ENCODE data around the gene CLEC16A. TPM values are rescaled to one million over a fixed set of nuclear protein-coding genes. Genes with fewer than 3 reads are reported as not detected.

Gene CLEC16A
- 12.4 TPM for polyA plus RNA-seq (2012; ENCODE audit: low read depth, missing spikeins)

- peak; percentile 42; the same call in 1 of the 2 replicates for TF ChIP-seq POLR2AphosphoS5 (IDR thresholded peaks at IDR 0.05; ENCODE audit: low read depth, low read length)
- peak; percentile 67 for TF ChIP-seq PAX5 (IDR thresholded peaks at IDR 0.05; ENCODE audit: insufficient read depth, low read length, severe bottlenecking)
- peak; percentile 54; the same call in 1 of the 2 replicates for TF ChIP-seq TAF1 (IDR thresholded peaks at IDR 0.05; ENCODE audit: low read depth, low read length)
- no peak for TF ChIP-seq POLR2A (IDR thresholded peaks at IDR 0.05; ENCODE audit: low read depth, low read length)
- no peak for TF ChIP-seq SPI1 (IDR thresholded peaks at IDR 0.05; ENCODE audit: low read depth, low read length)
- no peak; the same call in 1 of the 2 replicates for TF ChIP-seq POU2F2 (IDR thresholded peaks at IDR 0.05; ENCODE audit: low read depth, low read length)
- FAIRE-seq (peak; percentile 98), DNase-seq (ENCODE audit: insufficient read length, low spot score) (peak; percentile 84)
Observed at GRCh38 chr16:10944249-10945064, at the start of gene CLEC16A. CLEC16A (plus strand) TSS chr16:10944564; CDS start chr16:10944718, 154 bp downstream.

- TF ChIP-seq TAF1 (IDR thresholded peaks at IDR 0.05; ENCODE audit: low read depth, low read length) (no peak), SPI1 (IDR thresholded peaks at IDR 0.05; ENCODE audit: low read depth, low read length) (no peak), POU2F2 (IDR thresholded peaks at IDR 0.05; ENCODE audit: low read depth, low read length) (no peak)
- peak; percentile 33 for FAIRE-seq
- DNase-seq (ENCODE audit: insufficient read length, low spot score): no peak
Observed at GRCh38 chr16:10895053-10895946, 49.1 kb upstream of the CLEC16A start.

GRCh38 chr16:10896165-10896564 is 48.2 kb upstream of the CLEC16A start:
- no peak for FAIRE-seq
- no peak for TF ChIP-seq PAX5 (IDR thresholded peaks at IDR 0.05; ENCODE audit: insufficient read depth, low read length, severe bottlenecking)
- no peak for TF ChIP-seq POLR2AphosphoS5 (IDR thresholded peaks at IDR 0.05; ENCODE audit: low read depth, low read length)
- TF ChIP-seq TAF1 (IDR thresholded peaks at IDR 0.05; ENCODE audit: low read depth, low read length): no peak
- TF ChIP-seq SPI1 (IDR thresholded peaks at IDR 0.05; ENCODE audit: low read depth, low read length): no peak
- no peak for TF ChIP-seq POU2F2 (IDR thresholded peaks at IDR 0.05; ENCODE audit: low read depth, low read length)
- no peak for TF ChIP-seq POLR2A (IDR thresholded peaks at IDR 0.05; ENCODE audit: low read depth, low read length)
- DNase-seq (ENCODE audit: insufficient read length, low spot score): no peak

DNA sequence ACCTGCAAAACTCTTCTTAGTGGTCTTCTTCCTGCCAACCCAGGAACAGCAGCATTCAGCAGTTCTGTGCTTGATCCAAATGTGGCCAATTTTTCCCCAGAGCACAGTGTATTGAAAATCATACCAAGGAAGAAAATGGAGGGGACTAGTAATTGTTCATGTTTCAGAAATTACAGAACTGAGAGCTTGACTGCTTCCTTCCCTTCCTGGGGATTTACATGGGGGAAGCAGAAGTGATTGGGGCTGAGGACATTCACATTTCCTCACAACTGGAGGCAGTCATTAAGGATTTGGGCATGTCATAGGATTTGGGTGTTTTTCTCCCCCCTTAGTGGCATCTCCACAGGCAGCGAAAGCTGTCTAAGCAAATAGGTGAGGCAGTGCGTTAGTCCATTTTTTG is 47.6 kb upstream of the CLEC16A start:
- DNase-seq (ENCODE audit: insufficient read length, low spot score): no peak
- peak; percentile 56 for FAIRE-seq
- TF ChIP-seq POU2F2 (IDR thresholded peaks at IDR 0.05; ENCODE audit: low read depth, low read length) (no peak), POLR2A (IDR thresholded peaks at IDR 0.05; ENCODE audit: low read depth, low read length) (no peak), SPI1 (IDR thresholded peaks at IDR 0.05; ENCODE audit: low read depth, low read length) (peak; percentile 75), POLR2AphosphoS5 (IDR thresholded peaks at IDR 0.05; ENCODE audit: low read depth, low read length) (no peak), PAX5 (IDR thresholded peaks at IDR 0.05; ENCODE audit: insufficient read depth, low read length, severe bottlenecking) (no peak), TAF1 (IDR thresholded peaks at IDR 0.05; ENCODE audit: low read depth, low read length) (no peak)

DNA sequence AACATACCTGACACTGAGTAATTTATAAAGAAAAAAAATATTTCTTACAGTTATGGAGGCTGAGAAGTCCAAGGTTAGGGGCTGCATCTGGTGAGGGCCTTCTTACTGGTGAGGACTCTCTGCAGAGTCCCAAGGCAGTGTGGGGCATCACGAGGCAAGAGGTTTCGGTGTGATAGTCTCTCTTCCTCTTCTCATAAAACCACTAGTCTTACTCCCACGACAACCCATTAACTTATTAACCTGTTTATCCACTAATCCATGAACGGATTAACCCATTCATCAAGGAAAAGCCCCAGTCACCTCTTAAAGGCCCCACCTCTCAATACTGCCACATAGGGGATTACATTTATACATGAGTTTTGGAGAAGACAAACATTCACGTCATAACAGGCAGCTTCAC is 47.2 kb upstream of the CLEC16A start:
- DNase-seq (ENCODE audit: insufficient read length, low spot score) (no peak), FAIRE-seq (peak; percentile 75)
- peak; percentile 89 for TF ChIP-seq SPI1 (IDR thresholded peaks at IDR 0.05; ENCODE audit: low read depth, low read length)
- no peak for TF ChIP-seq TAF1 (IDR thresholded peaks at IDR 0.05; ENCODE audit: low read depth, low read length)

GRCh38 chr16:10902999-10903398 is 41.4 kb upstream of the CLEC16A start:
- no peak for FAIRE-seq
- no peak for DNase-seq (ENCODE audit: insufficient read length, low spot score)

DNA sequence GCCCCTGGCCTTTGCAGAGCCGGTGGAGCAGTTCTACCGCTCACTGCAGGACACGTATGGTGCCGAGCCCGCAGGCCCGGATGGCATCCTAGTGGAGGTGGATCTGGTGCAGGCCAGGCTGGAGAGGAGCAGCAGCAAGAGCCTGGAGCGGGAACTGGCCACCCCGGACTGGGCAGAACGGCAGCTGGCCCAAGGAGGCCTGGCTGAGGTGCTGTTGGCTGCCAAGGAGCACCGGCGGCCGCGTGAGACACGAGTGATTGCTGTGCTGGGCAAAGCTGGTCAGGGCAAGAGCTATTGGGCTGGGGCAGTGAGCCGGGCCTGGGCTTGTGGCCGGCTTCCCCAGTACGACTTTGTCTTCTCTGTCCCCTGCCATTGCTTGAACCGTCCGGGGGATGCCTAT is 37.9 kb upstream of the CLEC16A start:
- no peak for FAIRE-seq
- no peak for DNase-seq (ENCODE audit: insufficient read length, low spot score)

More at GRCh38 chr16:10902999-10903398, 41.4 kb upstream of the CLEC16A start:
- TF ChIP-seq POLR2AphosphoS5 (IDR thresholded peaks at IDR 0.05; ENCODE audit: low read depth, low read length) (no peak), POLR2A (IDR thresholded peaks at IDR 0.05; ENCODE audit: low read depth, low read length) (no peak), TAF1 (IDR thresholded peaks at IDR 0.05; ENCODE audit: low read depth, low read length) (no peak), POU2F2 (IDR thresholded peaks at IDR 0.05; ENCODE audit: low read depth, low read length) (no peak), PAX5 (IDR thresholded peaks at IDR 0.05; ENCODE audit: insufficient read depth, low read length, severe bottlenecking) (no peak), SPI1 (IDR thresholded peaks at IDR 0.05; ENCODE audit: low read depth, low read length) (no peak)

DNA sequence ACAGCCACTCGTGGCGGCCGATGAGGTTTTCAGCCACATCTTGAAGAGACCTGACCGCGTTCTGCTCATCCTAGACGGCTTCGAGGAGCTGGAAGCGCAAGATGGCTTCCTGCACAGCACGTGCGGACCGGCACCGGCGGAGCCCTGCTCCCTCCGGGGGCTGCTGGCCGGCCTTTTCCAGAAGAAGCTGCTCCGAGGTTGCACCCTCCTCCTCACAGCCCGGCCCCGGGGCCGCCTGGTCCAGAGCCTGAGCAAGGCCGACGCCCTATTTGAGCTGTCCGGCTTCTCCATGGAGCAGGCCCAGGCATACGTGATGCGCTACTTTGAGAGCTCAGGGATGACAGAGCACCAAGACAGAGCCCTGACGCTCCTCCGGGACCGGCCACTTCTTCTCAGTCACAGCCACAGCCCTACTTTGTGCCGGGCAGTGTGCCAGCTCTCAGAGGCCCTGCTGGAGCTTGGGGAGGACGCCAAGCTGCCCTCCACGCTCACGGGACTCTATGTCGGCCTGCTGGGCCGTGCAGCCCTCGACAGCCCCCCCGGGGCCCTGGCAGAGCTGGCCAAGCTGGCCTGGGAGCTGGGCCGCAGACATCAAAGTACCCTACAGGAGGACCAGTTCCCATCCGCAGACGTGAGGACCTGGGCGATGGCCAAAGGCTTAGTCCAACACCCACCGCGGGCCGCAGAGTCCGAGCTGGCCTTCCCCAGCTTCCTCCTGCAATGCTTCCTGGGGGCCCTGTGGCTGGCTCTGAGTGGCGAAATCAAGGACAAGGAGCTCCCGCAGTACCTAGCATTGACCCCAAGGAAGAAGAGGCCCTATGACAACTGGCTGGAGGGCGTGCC is 37.2 kb upstream of the CLEC16A start:
- DNase-seq (ENCODE audit: insufficient read length, low spot score): no peak
- TF ChIP-seq SPI1 (IDR thresholded peaks at IDR 0.05; ENCODE audit: low read depth, low read length): no peak
- no peak for FAIRE-seq

More for the DNA sequence above, 37.9 kb upstream of the CLEC16A start:
- TF ChIP-seq SPI1 (IDR thresholded peaks at IDR 0.05; ENCODE audit: low read depth, low read length): no peak
- no peak for TF ChIP-seq PAX5 (IDR thresholded peaks at IDR 0.05; ENCODE audit: insufficient read depth, low read length, severe bottlenecking)
- TF ChIP-seq POLR2AphosphoS5 (IDR thresholded peaks at IDR 0.05; ENCODE audit: low read depth, low read length): no peak
- TF ChIP-seq POU2F2 (IDR thresholded peaks at IDR 0.05; ENCODE audit: low read depth, low read length): no peak
- TF ChIP-seq POLR2A (IDR thresholded peaks at IDR 0.05; ENCODE audit: low read depth, low read length): no peak
- no peak for TF ChIP-seq TAF1 (IDR thresholded peaks at IDR 0.05; ENCODE audit: low read depth, low read length)

DNA sequence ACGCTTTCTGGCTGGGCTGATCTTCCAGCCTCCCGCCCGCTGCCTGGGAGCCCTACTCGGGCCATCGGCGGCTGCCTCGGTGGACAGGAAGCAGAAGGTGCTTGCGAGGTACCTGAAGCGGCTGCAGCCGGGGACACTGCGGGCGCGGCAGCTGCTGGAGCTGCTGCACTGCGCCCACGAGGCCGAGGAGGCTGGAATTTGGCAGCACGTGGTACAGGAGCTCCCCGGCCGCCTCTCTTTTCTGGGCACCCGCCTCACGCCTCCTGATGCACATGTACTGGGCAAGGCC is 36.7 kb upstream of the CLEC16A start:
- TF ChIP-seq POLR2AphosphoS5 (IDR thresholded peaks at IDR 0.05; ENCODE audit: low read depth, low read length): no peak
- no peak for DNase-seq (ENCODE audit: insufficient read length, low spot score)
- no peak for FAIRE-seq

Measured in GM12891 (cell line).